ENCODE data around the gene CEMIP. TPM values are rescaled to one million over a fixed set of nuclear protein-coding genes. Genes with fewer than 3 reads are reported as not detected.

CEMIP gene
- total RNA-seq, 1 donor = 0.21 TPM

- no peaks in the 10 kb centered on the region for H3K4me1 ChIP-seq (ENCODE audit: insufficient read depth, low read length)
- no peaks in the 10 kb centered on the region for H3K9me3 ChIP-seq (ENCODE audit: low read depth, low read length)
- H3K4me3 ChIP-seq (ENCODE audit: low read length) = no peak overlapping the region
- H3K27me3 ChIP-seq (ENCODE audit: insufficient read depth, low read length) = no peaks in the 10 kb centered on the region
These were observed 191.0 kb downstream of the CEMIP start for GRCh38 chr15:80970018-80970657.

- no peaks in the 10 kb centered on the region for H3K4me1 ChIP-seq (ENCODE audit: insufficient read depth, low read length)
- H3K27me3 ChIP-seq (ENCODE audit: insufficient read depth, low read length) = no peaks in the 10 kb centered on the region
- H3K4me3 ChIP-seq (ENCODE audit: low read length) = no peak overlapping the region
- no peaks in the 10 kb centered on the region for H3K9me3 ChIP-seq (ENCODE audit: low read depth, low read length)
These were observed 191.5 kb downstream of the CEMIP start for GRCh38 chr15:80970658-80971057.

- Histone ChIP-seq H3K4me1 (ENCODE audit: insufficient read depth, low read length) (no peaks in the 10 kb centered on the region), H3K27me3 (ENCODE audit: insufficient read depth, low read length) (no peaks in the 10 kb centered on the region), H3K9me3 (ENCODE audit: low read depth, low read length) (no peaks in the 10 kb centered on the region), H3K4me3 (ENCODE audit: low read length) (no peak overlapping the region)
These were observed 192.0 kb downstream of the CEMIP start for GRCh38 chr15:80971143-80971542.

- H3K9me3 ChIP-seq (ENCODE audit: low read depth, low read length) = no peaks in the 10 kb centered on the region
- no peaks in the 10 kb centered on the region for H3K27me3 ChIP-seq (ENCODE audit: insufficient read depth, low read length)
- H3K4me1 ChIP-seq (ENCODE audit: insufficient read depth, low read length) = no peaks in the 10 kb centered on the region
- H3K4me3 ChIP-seq (ENCODE audit: low read length) = no peak overlapping the region
These were observed 193.1 kb downstream of the CEMIP start for GRCh38 chr15:80972276-80972675.

GRCh38 chr15:80974914-80975313, 195.7 kb downstream of the CEMIP start:
- H3K27me3 ChIP-seq (ENCODE audit: insufficient read depth, low read length) = no peaks in the 10 kb centered on the region
- no peaks in the 10 kb centered on the region for H3K4me1 ChIP-seq (ENCODE audit: insufficient read depth, low read length)
- no peaks in the 10 kb centered on the region for H3K9me3 ChIP-seq (ENCODE audit: low read depth, low read length)
- H3K4me3 ChIP-seq (ENCODE audit: low read length) = no peak overlapping the region

- H3K4me1 ChIP-seq (ENCODE audit: insufficient read depth, low read length) = no peaks in the 10 kb centered on the region
- H3K27me3 ChIP-seq (ENCODE audit: insufficient read depth, low read length) = no peaks in the 10 kb centered on the region
- no peaks in the 10 kb centered on the region for H3K9me3 ChIP-seq (ENCODE audit: low read depth, low read length)
- no peak overlapping the region for H3K4me3 ChIP-seq (ENCODE audit: low read length)
These were observed 197.7 kb downstream of the CEMIP start for GRCh38 chr15:80976851-80977250.

- H3K9me3 ChIP-seq (ENCODE audit: low read depth, low read length) = no peaks in the 10 kb centered on the region
- H3K27me3 ChIP-seq (ENCODE audit: insufficient read depth, low read length) = no peaks in the 10 kb centered on the region
- H3K4me1 ChIP-seq (ENCODE audit: insufficient read depth, low read length) = peaks cover 3% of the 10 kb centered on the region
- H3K4me3 ChIP-seq (ENCODE audit: low read length) = no peak overlapping the region
These were observed 198.5 kb downstream of the CEMIP start for GRCh38 chr15:80977627-80978036.

- Histone ChIP-seq H3K4me1 (ENCODE audit: insufficient read depth, low read length) (peaks cover 7% of the 10 kb centered on the region), H3K4me3 (ENCODE audit: low read length) (no peak overlapping the region), H3K27me3 (ENCODE audit: insufficient read depth, low read length) (no peaks in the 10 kb centered on the region), H3K9me3 (ENCODE audit: low read depth, low read length) (no peaks in the 10 kb centered on the region)
These were observed 199.6 kb downstream of the CEMIP start for GRCh38 chr15:80978685-80979329.

- Histone ChIP-seq H3K4me3 (ENCODE audit: low read length) (no peak overlapping the region), H3K9me3 (ENCODE audit: low read depth, low read length) (no peaks in the 10 kb centered on the region), H3K27me3 (ENCODE audit: insufficient read depth, low read length) (no peaks in the 10 kb centered on the region), H3K4me1 (ENCODE audit: insufficient read depth, low read length) (peaks cover 15% of the 10 kb centered on the region)
These were observed 200.5 kb downstream of the CEMIP start for GRCh38 chr15:80979538-80980200.

GRCh38 chr15:80982205-80982604, 203.0 kb downstream of the CEMIP start:
- Histone ChIP-seq H3K27me3 (ENCODE audit: insufficient read depth, low read length) (no peaks in the 10 kb centered on the region), H3K4me3 (ENCODE audit: low read length) (no peak overlapping the region)

GRCh38 chr15:80982839-80983238, 203.7 kb downstream of the CEMIP start:
- Histone ChIP-seq H3K4me1 (ENCODE audit: insufficient read depth, low read length) (peaks cover 44% of the 10 kb centered on the region), H3K9me3 (ENCODE audit: low read depth, low read length) (no peaks in the 10 kb centered on the region), H3K27me3 (ENCODE audit: insufficient read depth, low read length) (no peaks in the 10 kb centered on the region), H3K4me3 (ENCODE audit: low read length) (no peak overlapping the region)

More at GRCh38 chr15:80982205-80982604, 203.0 kb downstream of the CEMIP start:
- Histone ChIP-seq H3K9me3 (ENCODE audit: low read depth, low read length) (no peaks in the 10 kb centered on the region), H3K4me1 (ENCODE audit: insufficient read depth, low read length) (peaks cover 39% of the 10 kb centered on the region)

GRCh38 chr15:80984856-80985255, 205.7 kb downstream of the CEMIP start:
- Histone ChIP-seq H3K27me3 (ENCODE audit: insufficient read depth, low read length) (no peaks in the 10 kb centered on the region), H3K9me3 (ENCODE audit: low read depth, low read length) (no peaks in the 10 kb centered on the region), H3K4me1 (ENCODE audit: insufficient read depth, low read length) (peaks cover 59% of the 10 kb centered on the region), H3K4me3 (ENCODE audit: low read length) (no peak overlapping the region)

GRCh38 chr15:80985981-80986380, 206.8 kb downstream of the CEMIP start:
- H3K9me3 ChIP-seq (ENCODE audit: low read depth, low read length) = no peaks in the 10 kb centered on the region
- no peaks in the 10 kb centered on the region for H3K27me3 ChIP-seq (ENCODE audit: insufficient read depth, low read length)
- H3K4me3 ChIP-seq (ENCODE audit: low read length) = no peak overlapping the region
- peaks cover 66% of the 10 kb centered on the region for H3K4me1 ChIP-seq (ENCODE audit: insufficient read depth, low read length)

- Histone ChIP-seq H3K9me3 (ENCODE audit: low read depth, low read length) (no peaks in the 10 kb centered on the region), H3K4me3 (ENCODE audit: low read length) (no peak overlapping the region), H3K27me3 (ENCODE audit: insufficient read depth, low read length) (no peaks in the 10 kb centered on the region), H3K4me1 (ENCODE audit: insufficient read depth, low read length) (peaks cover 71% of the 10 kb centered on the region)
These were observed 207.3 kb downstream of the CEMIP start for GRCh38 chr15:80986487-80986886.

- Histone ChIP-seq H3K9me3 (ENCODE audit: low read depth, low read length) (no peaks in the 10 kb centered on the region), H3K27me3 (ENCODE audit: insufficient read depth, low read length) (no peaks in the 10 kb centered on the region), H3K4me3 (ENCODE audit: low read length) (peak overlapping the region; percentile 95), H3K4me1 (ENCODE audit: insufficient read depth, low read length) (peaks cover 74% of the 10 kb centered on the region)
These were observed 209.1 kb downstream of the CEMIP start for GRCh38 chr15:80988148-80988796.
